ENCODE measurements around the gene ZDHHC18.

GRCh38 chr1:26838474-26839338 lies 12.2 kb downstream of the ZDHHC18 start:
- TF ChIP-seq POLR2A (IDR thresholded peaks at IDR 0.05; ENCODE audit: low read length) = no peak
- TF ChIP-seq GATA1 (IDR thresholded peaks at IDR 0.05; ENCODE audit: low read depth, low read length) = no peak
